C4-2B (cell line): ENCODE measurements around the gene B4GALNT2.

Experiments
- CTCF ChIP-seq: fragments of 450-650 bp; conservative IDR thresholded peaks from 2 replicates; pipeline ENCODE4 v1.5.1; 2017; ENCODE audit warnings: mild to moderate bottlenecking
- ZFX ChIP-seq: fragments of 450-650 bp; IDR thresholded peaks from 2 replicates; pipeline ENCODE4 v1.6.1; 2017

GRCh38 chr17:49193513-49194296, 61.1 kb downstream of the B4GALNT2 start:
- no peak for TF ChIP-seq CTCF
- TF ChIP-seq ZFX: no peak
